Measurements from ENCODE around the gene SPPL2B.
"Not testable (repeated sequence)": the region's sequence is repeated elsewhere in the genome, so short reads cannot be mapped to it uniquely, and the experiment has no call there.

SPPL2B gene

GRCh38 chr19:2338751-2339643 is 10.5 kb downstream of the SPPL2B start:
- no peak for DNase-seq

GRCh38 chr19:2339644-2340310 is 11.3 kb downstream of the SPPL2B start:
- no peak for DNase-seq

- no peak for DNase-seq
Measured at GRCh38 chr19:2340496-2341243, 12.2 kb downstream of the SPPL2B start.

- DNase-seq, result no peak
Measured at GRCh38 chr19:2341244-2341751, 12.8 kb downstream of the SPPL2B start.

GRCh38 chr19:2341982-2342381 is 13.5 kb downstream of the SPPL2B start:
- no peak for DNase-seq

- DNase-seq, result no peak
Measured at GRCh38 chr19:2342656-2343288, 14.3 kb downstream of the SPPL2B start.

- no peak for DNase-seq
Measured at GRCh38 chr19:2343289-2343982, 15.0 kb downstream of the SPPL2B start.

- DNase-seq, result no peak
Measured at GRCh38 chr19:2344381-2344870, 15.9 kb downstream of the SPPL2B start.

- no peak for DNase-seq
Measured at GRCh38 chr19:2345076-2345475, 16.6 kb downstream of the SPPL2B start.

GRCh38 chr19:2345794-2346663 is 17.5 kb downstream of the SPPL2B start:
- no peak for DNase-seq

GRCh38 chr19:2349818-2350217 is 21.3 kb downstream of the SPPL2B start:
- not testable (repeated sequence) for DNase-seq

- DNase-seq, result no peak
Measured at GRCh38 chr19:2350656-2351055, 22.2 kb downstream of the SPPL2B start.

GRCh38 chr19:2351591-2351990 is 23.1 kb downstream of the SPPL2B start:
- no peak for DNase-seq

GRCh38 chr19:2352121-2352520 is 23.6 kb downstream of the SPPL2B start:
- no peak for DNase-seq

GRCh38 chr19:2353159-2353886 is 24.8 kb downstream of the SPPL2B start:
- DNase-seq, result no peak

GRCh38 chr19:2353887-2354592 is 25.6 kb downstream of the SPPL2B start:
- DNase-seq, result no peak

GRCh38 chr19:2354670-2355069 is 26.2 kb downstream of the SPPL2B start:
- DNase-seq, result no peak

GRCh38 chr19:2355168-2356035 is 26.9 kb downstream of the SPPL2B start:
- no peak for DNase-seq
